ENCODE results near the gene ADAM22.

DNA sequence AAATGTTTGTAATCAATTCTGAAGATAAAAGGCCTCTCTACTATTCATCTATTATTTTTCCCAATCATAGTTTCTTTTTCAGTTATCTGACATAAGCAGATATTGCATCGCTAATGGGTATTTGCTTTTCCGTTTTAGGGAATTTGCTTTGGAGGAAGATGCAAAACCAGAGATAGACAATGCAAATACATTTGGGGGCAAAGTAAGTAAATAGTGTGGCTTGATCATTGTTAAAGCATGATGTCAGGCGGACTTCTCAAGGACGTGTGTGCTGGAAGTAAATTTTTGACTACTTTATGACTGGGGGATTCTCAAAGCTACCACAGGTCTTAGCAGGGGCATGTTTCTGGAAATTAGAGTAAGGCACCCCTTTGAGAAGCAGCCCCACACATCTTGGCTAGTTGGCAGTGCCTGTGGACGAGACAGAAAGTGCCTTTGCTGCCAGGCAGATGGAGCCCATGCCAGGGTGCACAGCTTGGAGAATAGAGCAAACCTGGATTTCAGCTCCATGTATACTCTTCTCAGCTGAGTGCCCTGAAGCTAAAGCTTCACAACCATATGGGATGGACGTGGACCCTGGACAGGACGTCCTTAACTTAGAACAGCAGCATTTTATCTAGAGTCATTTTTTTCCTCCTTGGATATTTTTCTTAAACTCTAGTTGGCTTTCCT lies 217.2 kb downstream of the ADAM22 start:
- TF ChIP-seq, protein P1, sequence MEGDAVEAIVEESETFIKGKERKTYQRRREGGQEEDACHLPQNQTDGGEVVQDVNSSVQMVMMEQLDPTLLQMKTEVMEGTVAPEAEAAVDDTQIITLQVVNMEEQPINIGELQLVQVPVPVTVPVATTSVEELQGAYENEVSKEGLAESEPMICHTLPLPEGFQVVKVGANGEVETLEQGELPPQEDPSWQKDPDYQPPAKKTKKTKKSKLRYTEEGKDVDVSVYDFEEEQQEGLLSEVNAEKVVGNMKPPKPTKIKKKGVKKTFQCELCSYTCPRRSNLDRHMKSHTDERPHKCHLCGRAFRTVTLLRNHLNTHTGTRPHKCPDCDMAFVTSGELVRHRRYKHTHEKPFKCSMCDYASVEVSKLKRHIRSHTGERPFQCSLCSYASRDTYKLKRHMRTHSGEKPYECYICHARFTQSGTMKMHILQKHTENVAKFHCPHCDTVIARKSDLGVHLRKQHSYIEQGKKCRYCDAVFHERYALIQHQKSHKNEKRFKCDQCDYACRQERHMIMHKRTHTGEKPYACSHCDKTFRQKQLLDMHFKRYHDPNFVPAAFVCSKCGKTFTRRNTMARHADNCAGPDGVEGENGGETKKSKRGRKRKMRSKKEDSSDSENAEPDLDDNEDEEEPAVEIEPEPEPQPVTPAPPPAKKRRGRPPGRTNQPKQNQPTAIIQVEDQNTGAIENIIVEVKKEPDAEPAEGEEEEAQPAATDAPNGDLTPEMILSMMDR (IDR thresholded peaks at IDR 0.05) = no peak
- TF ChIP-seq POLR2A (IDR thresholded peaks at IDR 0.05) = no peak
